GM19467 (cell line): Measurements from ENCODE around the gene CDKAL1.

Source experiments
- ATAC-seq: cut with Tn5 transposase; IDR thresholded peaks from one replicate; pipeline ENCODE4 v1.9.1; 2021; ENCODE audit warnings: mild to moderate bottlenecking, moderate library complexity; ENCODE audit not compliant: unreplicated experiment

The CDKAL1 gene

DNA sequence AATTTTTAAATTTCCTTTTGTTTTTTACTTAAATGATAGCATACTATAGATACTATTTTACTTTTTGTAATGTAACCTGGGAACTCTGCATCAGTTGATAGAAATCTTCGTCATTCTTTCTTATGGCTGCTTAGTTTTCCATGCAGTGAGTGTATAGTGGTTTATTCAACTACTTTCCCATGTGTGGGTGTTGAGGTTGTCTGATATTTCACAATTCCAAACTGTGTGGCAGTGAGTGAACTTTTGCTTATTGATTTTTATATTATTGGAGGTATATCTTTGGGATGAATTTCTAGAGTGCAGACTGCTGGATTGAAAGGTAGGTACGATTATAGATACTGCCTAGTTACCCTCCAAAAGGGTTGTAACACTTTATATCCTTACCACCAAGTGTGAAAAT is 136.5 kb downstream of the CDKAL1 start:
- no peak for ATAC-seq

DNA sequence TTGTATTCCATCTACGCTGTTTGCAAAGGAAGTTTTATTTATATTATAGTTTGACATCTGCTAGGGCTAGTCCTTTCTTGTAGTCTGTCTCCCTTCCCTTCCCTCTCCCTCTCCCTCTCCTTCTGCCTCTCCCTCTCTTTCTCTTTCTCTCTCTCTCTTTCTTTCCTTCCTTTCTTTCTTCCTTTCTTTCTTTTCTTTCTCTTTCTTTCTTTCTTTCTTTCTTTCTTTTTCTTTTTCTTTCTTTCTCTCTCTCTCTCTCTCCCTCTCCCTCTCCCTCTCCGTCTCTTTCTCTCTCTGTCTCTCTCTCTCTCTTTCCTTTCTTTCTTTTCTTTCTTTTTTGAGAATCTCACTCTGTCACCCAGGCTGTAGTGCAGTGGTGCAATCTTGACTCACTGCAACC is 137.8 kb downstream of the CDKAL1 start:
- no peak for ATAC-seq

DNA sequence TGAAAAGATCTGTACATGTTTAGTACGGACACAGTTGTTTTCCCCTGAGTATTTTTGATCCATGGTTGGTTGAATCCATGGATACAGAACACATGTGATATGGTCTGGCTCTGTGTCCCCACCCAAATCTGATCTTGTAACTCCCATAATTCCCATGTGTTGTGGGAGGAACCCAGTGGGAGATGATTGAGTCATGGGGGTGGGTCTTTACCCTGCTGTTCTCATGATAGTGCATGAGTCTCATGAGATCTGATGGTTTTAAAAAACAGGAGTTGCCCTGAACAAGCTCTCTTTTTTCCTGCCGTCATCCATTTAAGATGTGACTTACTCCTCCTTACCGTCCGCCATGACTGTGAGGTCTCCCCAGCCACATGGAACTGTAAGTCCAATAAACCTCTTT is 139.2 kb downstream of the CDKAL1 start:
- ATAC-seq, result no peak

DNA sequence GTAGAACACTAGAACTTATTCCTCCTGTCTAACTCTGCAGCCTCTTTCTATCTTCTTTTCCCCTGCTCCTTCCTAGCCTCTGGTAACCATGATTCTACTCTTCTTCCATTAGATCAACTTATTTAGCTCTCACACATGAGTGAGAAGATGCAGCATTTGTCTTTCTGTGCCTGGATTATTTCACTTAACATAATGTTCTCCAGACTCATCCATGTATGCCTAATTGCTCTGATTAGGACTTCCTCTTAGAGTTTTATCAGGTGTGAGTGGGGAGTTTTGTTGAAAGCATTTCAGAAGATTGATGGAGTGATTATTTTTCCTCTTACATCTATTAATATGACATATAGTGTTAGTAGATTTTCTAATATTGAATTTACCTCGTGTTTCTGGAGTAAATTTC is 140.4 kb downstream of the CDKAL1 start:
- ATAC-seq, result no peak

DNA sequence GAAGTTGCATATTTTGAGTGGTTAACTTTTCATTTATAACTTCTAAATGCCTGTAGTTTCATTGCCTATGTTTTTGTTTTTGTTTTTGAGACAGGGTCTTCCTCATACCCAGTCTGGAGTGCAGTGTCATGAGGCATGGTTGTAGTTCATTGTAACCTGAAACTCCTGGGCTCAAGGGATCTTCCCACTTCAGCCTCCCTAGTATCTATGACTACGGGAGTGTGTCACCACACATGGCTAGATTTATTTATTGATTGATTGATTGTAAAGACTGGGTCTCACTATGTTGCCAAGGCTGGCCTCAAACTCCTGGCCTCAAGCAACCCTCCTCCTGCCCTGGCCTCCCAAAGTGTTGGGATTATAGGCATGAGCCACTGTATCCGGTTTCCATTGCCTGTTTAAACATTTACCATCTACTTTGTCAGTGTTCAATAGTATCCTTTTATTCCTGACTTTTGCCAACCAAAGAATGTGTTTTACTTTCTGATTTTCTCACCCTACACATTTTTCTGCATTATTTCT is 144.6 kb downstream of the CDKAL1 start:
- no peak for ATAC-seq

DNA sequence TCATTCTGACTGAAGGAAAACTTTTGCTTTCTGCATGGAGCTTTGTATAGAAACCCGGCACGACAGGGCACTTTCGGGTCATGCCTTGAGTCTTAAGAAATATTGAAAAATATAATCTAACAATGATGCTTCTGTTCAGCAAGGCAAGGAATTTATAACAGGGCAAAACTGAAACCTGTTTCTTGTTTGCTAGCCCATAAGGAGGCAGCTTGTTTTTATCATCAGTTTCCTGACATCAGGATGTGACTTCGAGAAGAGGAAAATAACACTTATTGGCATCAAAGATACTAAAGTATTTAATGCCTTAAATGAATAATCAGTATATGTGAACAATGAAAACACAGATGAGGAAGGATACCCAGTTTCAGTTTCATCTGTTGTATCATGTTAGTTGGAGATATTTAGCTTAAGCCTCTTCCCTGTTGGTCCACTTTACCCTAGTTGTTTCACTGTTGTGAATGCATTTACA is 146.5 kb downstream of the CDKAL1 start:
- ATAC-seq, result peak; percentile 66

DNA sequence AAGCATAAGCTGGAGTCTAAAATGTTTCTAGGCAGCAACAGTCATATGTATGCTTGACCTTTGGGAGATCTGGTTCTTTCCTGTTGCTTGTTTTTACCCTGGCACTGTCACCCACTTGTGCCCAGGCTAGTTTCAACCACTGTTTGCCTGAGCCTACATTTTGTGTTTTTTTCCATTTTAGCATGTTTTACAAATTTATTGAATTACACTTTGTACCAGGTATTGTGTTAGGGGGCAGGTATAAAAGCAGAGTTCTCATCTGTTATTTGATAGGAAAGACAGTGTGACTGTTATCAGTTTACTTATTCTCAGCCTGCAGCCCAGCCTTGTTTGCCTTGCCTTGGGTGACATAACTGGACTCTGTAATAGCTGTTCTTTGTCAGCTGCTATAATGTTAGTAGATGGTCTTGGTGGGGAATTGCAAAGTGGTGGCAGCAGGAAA is 147.0 kb downstream of the CDKAL1 start:
- ATAC-seq, result peak; percentile 39

DNA sequence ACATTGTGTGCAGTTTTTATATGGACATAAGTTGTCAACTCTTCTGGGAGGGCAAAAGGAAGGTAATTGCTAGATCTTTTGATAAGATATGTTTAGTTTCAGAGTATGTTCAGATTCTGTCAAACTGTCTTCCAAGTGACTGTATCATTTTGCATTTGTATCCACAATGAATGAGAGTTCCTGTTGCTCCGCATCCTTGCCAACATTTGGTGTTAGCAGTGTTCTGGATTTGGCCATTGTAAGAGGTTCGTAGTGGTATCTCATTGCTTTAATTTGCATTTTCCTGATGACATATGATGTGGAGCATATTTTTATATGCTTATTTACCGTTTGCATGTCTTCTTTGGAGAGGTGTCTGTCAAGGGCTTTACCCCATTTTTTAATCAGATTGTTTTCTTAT is 150.2 kb downstream of the CDKAL1 start:
- no peak for ATAC-seq

DNA sequence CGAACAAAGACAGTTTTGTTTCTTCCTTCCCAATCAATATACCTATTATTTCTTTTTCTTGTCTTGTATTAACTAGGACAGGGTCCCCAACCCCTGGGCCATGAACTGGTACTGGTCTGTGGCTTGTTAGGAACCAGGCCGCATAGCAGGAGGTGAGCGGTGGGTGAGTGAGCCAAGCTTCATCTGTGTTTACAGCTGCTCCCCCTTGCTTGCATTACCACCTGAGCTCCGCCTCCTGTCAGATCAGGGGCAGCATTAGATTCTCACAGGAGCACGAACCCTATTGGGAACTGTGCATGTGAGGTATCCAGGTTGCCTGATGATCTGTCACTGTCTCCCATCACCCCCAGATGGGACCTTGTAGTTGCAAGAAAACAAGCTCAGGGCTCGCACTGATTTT is 151.9 kb downstream of the CDKAL1 start:
- ATAC-seq, result no peak

DNA sequence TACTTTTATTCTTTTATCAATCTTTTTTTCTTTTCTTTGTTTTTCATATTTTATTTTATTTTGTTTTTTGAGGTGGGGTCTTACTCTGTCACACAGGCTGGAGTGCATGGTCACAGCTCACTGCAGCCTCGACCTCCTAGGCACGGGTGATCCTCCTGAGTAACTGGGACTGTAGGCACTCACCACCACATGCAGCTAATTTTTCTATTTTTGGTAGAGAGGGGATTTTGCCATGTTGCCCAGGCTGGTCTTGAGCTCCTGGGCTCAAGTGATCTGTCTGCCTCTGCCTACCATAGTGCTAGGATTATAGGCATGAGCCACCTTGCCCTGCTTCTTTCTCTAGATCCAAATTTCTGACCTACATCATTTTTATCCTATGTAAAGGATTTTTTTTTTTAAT is 153.2 kb downstream of the CDKAL1 start:
- ATAC-seq, result no peak

DNA sequence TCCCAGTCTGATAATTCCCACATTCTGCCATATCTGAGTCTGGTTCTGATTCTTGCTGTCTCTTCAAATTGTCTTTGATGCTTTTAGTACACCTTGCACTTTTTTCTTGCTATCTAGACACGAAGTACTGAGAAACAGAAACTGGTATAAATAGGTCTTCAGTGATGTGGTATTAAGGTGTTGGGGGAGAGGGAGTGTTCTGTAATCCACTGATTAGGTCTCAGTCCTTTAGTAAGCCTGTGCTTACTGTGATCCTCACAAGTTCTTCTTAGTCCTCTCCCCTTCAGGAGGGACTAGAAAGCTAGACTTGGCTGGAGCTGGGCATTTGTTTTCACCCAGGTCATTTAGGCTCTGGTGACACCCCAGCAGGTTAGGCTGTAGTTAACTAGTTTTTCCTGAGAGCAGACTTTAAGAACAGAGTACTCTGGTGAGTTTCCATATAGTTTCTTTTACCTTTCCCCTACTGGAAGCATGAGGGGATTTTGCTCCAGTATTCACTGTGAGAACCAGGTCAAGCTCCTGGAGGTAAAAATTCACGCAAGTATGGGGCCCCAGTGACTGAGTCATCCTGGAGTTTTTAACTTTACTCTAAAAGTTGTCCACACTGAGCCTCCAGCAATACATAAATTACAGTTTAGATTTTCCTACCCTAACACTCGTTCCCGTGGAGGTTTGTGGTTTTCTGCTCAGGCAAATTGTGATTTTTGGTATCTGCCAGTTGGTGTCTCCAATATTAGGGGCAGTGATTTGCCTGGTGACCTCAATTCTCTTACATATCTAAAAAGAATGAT is 154.6 kb downstream of the CDKAL1 start:
- ATAC-seq, result peak; percentile 90

DNA sequence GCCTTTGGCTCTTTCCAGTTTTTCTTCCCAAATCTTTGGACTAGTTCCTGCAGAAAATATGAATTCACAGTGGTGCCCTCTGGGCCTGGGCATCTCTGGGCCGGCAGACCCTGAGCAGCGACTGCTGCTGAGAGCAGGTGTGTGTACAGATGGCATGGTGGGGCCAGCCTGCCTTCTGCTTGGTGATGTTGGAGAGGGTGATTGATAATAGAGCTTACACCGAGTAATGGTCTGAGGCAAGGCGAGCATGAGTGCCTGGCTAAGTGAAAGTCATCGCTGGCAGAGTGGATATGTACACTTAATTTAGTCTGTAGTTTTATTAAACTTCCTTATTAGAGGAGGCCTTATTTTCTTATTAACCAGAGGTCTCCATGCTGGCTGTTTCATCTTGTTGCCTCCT is 156.9 kb downstream of the CDKAL1 start:
- no peak for ATAC-seq

DNA sequence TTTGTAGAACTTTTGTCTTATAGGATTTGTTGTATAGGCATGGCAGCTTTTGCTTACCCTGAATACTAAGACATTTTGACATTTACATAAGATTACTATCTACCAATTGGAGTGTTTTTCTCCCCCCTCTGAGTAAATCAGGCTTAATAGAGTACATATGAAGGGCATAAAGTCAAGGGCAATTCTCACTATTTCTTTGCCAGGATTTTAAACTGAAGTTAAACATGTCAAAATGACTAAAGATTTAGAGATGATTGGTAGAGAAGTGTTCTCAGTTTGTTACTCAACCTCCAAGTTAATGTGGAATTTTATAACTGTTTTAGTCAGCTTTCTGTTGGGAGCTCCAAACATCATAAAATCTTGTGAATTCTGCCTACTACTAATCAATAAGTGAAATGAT is 157.8 kb downstream of the CDKAL1 start:
- ATAC-seq, result no peak

DNA sequence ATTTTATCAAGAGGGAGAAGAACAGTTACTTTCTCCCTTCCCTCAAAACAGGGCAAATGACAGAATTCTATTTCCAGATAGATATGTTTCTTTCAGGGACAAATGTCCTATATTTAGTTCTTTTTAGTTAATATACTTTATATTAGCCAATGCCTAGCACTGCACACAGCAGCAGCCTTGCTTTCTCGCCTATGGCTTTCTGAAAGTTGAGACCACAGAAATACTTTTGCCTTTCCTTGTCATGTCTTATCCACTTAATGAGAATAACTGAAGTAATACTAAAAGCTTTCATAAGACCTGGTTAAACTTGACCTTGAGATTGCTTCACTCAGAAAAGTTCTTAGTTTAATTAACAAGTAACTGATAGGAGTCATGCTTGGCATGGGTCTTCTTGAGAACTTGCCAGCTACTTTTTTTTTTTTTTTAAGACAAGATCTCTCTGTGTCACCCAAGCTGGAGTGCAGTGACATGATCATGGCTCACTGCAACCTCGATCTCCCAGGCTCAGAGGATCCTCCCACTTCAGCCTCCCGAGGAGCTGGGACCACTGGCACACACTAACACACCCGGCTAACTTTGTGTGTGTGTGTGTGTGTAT is 159.3 kb downstream of the CDKAL1 start:
- no peak for ATAC-seq

DNA sequence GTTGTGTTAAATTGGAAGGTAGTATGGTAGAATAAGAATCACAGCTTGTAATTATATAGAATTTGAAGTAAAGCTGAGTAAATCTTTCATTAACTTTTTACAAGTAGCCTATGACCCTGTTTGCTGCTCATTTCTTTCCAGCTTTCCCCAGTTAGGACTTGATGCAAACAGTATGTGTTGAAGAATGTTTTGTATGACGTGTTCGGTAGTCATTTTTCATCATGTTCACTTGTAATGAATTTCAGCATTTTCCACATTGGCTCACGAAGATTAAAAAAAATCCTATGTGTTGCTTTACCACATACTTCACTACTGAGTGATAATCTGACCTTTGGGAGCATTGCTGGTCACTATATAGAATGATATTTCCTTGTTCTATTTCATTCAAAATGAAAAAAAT is 162.4 kb downstream of the CDKAL1 start:
- ATAC-seq, result no peak

DNA sequence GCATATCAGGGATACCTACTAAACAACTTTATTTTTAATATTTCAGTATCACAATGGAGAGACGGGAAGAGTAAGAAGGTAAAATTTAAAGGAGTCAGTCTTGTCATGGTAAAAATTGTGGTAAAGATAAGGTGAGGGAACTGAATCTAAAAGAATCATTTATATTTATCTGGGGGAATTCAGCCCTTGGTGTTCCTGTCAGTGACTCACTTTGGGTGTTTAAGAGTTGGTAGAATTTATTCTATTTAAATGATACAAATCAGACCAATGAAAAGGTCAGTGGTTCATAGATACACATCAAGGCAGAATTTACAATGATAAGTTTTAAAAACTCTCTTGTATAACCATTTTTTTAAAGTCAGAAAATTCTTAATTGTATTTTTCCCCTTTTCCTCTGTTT is 164.4 kb downstream of the CDKAL1 start:
- no peak for ATAC-seq

DNA sequence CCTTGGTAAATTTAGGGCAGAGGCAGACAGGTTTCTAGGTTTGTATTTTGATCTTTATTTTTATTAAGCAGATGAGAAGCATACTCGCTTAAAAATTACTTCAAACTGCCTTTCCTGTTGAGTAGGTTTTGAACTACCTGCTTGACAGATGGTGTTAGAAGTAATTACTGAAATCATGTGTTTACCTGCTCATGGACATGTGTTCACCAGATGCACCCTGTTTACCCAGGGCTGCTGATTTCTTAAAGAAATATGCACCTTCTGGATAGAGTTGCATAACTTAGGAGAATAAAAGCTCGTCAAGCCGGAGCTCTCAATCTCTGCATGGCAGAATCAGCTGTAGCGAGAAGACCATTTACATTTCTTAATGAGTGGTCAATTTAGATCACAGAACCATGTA is 165.1 kb downstream of the CDKAL1 start:
- no peak for ATAC-seq

DNA sequence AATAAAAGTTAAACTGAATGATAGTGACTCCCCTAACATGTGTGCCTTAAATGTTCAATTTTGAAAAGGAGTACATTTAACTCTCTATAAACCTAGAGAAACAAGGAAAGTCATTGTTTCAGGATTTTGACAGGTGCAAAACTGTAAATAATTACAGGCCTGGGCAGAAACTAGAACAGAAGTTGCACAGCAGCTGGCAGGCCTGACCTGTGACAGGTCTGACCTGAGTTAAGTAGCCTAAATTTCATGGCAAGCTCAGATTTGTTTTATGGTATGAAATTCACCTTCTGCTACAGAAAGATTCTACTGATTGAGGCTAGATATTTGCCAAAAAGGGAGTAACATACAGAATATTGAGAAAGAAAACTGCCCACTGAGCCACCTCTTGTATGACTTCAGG is 166.1 kb downstream of the CDKAL1 start:
- ATAC-seq, result no peak

DNA sequence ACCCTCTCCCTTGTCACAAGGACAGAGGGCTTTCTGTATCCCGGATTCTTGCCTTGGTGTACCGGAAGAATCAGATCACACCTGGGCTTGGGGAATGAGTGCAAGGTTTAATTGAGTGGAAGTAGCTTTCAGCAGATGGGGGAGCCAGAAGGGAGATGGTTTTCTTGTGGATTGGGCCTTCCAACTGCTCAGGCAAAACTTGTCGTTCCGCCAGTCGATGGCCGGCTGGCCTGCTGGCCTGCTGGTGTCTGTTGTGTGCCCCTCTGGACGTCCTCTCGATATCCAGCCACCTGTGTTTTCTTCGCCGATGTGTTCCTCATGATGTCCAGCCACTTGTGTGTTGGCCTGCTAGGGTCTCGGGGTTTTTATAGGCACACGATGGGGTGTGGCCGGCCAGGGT is 168.1 kb downstream of the CDKAL1 start:
- no peak for ATAC-seq

DNA sequence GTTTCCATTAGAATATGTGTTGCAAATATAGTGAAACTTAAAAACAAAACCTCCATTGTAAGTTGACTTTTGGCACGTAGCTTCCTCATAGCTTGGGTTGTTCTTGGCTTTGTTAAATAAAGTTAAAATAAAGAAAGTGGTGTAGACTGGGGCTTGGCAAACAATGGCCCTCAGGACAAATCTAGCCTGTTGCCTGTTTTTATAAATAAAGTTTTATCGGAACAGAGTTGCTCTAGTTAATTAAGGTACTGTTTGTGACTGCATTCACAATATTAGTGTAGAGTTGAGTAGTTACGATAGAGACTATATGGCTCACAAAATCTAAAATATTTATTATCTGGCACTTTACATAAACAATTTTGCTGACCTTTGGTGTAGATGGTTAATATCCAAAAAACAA is 168.8 kb downstream of the CDKAL1 start:
- no peak for ATAC-seq

DNA sequence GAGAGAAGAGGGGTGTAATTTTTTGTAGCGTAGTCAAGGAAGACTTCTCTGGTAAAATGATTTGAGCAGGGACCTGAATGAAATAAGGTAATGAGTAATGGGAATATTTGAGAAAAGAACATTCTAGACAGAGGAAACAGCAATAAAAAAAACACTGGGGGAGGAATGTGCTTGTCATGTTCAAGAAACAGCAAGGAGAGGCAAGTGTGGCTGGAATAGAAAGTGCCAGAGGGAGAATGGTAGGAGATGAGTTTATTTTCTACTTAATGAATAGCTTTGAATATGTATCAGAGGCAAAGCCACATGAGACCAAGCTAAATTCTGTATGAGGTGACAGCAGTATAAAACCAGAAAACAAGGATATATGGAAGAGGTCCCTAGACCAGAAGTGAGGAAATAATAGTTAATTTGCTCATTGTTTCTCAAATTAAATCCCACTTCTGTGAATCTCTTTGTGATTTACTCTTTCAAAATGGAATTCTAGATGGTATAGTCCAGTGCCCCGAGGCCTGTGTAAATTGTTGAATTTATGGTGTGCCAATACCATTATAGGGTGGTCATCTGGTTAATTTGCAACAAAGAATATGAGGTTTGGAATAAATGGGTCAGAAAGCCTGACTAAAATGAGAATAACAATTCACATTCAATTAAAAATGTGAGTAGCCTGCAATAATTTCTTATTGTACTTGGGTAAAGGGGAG is 170.2 kb downstream of the CDKAL1 start:
- no peak for ATAC-seq

DNA sequence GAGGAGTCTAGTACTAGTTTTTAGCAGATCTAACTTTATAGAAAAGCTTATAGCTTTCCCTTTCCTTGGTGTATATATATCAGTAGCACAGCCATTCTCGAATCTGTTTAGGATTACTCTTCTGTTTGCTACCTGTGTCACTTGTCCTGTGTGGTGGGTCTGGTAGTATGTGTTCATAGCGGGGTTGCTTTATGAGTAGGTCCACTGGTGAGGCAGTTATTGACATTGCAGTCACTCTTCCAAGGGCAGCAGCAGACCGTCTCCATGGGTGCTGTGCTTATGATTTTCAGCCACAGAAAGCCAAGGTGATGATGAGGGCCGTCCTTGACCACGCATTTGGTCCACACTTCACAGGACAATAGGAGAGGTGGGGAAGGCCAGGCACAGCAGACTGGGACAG is 171.5 kb downstream of the CDKAL1 start:
- ATAC-seq, result no peak
